Stimulated activated CD4-positive, alpha-beta T cell treated with anti-CD3 and anti-CD28 coated beads, TNF-alpha, amount 100 ng/mL, for 4 hours (primary cell): Measurements from ENCODE around the gene METRN.

Source experiments
- DNase-seq, 3 experiments: peaks; one replicate each; pipeline ENCODE4 v3.0.0-alpha.2; 2020; ENCODE audit warnings: low read depth in 3 of 3

METRN gene

DNA sequence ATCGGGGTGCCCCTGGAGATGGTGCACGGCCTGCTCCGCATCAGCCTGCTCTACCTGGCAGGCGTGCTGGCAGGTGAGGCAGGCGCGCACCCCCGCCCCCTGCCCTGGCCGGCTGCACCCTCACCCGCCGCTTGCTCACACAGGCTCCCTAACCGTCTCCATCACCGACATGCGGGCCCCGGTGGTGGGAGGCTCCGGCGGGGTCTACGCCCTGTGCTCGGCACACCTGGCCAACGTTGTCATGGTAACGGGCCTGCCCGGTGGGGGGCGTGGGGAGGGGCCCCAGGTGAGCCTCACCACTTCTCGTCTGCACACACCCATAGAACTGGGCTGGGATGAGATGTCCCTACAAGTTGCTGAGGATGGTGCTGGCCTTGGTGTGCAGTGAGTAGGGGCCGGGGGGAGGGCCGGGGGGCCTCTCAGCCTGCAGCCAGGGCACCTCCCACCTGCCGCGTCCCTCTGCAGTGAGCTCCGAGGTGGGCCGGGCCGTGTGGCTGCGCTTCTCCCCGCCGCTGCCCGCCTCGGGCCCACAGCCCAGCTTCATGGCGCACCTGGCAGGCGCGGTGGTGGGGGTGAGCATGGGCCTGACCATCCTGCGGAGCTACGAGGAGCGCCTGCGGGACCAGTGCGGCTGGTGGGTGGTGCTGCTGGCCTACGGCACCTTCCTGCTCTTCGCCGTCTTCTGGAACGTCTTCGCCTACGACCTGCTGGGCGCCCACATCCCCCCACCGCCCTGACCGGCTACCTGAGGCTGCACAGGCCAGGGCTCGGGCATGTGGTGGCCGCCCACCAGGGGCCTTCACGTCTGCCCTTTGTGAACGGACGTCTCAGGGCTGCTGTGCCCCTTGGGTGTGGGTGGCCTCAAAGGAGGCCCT is 37.4 kb upstream of the METRN start:
- DNase-seq: no peak

DNA sequence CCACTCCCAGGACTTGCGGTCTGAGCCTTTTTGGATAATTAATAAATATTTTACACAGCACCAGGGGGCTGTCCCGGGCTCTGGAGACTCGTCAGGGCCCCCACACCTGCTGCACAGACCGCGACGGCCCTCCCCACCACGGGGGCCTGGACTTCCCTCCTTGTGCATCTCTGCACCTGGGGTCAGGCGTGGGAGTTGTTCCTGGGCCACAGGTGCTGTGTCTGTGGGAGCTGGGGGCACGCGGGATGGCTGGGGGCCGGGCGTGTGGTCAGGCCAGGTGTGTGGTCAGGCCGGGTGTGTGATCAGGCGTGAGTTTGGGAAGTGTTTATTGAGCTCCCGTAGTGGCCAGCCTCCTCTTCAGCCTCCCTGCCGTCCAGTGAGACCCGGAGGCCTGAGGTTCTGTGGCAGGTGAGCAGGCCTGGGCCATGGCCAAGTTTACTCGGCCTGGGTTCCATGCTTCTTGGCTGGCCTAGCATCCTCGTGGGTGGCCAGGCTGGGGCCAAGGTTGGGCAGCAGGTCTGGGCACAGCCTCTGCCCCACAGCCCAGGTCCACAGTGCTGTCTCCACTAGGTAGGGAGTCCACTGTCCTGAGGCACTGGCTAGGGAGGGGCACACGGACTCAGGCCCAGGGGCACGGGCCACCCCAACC is 36.6 kb upstream of the METRN start:
- DNase-seq: no peak

DNA sequence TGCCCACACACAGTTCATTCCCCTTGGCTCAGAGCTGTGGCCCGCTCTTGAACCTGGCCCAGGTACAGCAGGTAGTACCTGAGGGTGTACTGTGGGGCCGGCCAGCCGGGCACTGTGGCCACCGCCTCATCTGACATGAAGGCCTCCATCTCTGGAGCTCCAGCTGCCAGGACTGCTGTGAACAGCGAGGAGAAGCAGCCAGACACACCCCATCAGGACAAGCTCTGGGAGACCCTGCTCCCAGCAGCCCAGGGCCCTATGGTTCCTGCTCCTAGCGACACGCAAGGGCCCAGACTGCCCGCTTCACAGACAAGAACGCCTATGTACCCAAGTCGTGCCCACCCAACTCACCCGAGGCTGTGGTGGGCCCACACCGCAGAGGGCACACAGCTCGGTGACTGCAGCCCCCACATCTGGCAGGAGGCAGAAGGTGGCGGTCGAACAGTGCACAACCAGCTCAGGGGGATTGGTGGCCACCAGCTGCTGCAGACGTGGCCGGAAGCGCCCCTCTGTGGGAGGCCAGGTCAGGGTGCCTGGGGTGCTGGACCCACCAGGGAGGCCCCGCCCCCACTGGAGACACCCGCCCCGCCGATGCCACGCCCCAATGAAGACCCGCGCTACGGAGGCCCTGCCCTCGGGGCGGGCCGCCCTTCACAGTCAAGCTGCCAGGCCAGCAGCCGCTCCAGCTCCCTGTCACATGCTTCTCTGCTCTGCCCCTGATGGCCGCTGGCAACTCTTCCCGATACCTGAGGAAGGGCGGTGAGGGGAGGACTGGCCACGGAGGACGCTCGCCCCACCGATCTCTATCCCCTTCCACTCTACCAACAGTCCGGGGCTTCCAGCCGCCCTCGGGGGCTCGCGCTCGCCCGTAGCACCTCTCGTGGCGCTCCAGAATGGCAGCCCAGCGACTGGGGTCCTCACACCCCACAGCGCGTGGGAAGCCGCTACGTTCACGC is 35.8 kb upstream of the METRN start:
- peak in 1 of 3 experiments; percentile 40 for DNase-seq

DNA sequence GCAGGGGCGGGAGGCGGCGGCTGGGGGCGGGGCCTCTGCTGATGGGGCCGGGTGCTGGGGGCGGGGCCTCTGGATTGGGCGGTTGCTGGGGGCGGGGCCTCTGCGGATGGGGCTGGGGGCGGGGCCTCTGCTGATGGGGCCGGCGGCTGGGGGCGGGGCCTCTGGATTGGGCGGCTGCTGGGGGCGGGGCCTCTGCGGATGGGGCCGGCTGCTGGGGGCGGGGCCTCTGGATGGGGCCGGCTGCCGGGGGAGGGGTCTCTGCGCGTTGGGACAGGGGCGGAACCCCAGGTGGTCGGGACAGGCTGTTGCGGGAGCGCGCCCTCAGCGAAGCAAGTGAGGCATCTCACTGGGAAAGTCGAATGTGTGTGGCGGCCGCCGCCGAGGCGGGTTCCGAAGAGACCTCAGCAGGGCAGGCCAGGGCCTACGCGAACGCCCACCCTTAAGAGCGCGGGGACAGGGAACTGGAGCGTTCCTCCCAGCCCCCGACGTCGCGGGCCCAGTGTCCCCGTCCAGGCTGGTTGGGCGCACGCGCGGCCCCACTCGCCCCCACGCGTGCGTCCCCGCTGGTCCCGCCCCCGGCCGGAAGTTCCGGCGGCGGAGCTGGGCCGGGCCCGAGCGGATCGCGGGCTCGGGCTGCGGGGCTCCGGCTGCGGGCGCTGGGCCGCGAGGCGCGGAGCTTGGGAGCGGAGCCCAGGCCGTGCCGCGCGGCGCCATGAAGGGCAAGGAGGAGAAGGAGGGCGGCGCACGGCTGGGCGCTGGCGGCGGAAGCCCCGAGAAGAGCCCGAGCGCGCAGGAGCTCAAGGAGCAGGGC is 34.9 kb upstream of the METRN start, which contains the start of gene STUB1:
TSS of gene STUB1 (plus strand) at position 597 of the 811 bp plus-strand sequence. CDS start at position 713, 116 bp downstream.
- peak; percentile 85 for DNase-seq

DNA sequence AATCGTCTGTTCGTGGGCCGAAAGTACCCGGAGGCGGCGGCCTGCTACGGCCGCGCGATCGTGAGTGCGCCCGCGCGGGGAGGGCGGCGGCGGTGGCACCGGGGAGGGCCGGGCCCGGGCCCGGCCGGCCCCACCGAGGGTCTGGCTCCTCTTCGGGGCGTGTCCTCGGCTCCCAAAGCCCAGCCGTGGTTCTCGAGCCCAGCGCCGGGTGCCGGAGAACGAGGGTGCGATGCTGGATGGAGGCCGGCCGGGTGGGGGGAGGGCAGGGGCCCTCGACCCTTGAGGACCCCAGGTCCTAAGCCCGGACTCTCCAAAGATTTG is 34.3 kb upstream of the METRN start:
- no peak for DNase-seq

DNA sequence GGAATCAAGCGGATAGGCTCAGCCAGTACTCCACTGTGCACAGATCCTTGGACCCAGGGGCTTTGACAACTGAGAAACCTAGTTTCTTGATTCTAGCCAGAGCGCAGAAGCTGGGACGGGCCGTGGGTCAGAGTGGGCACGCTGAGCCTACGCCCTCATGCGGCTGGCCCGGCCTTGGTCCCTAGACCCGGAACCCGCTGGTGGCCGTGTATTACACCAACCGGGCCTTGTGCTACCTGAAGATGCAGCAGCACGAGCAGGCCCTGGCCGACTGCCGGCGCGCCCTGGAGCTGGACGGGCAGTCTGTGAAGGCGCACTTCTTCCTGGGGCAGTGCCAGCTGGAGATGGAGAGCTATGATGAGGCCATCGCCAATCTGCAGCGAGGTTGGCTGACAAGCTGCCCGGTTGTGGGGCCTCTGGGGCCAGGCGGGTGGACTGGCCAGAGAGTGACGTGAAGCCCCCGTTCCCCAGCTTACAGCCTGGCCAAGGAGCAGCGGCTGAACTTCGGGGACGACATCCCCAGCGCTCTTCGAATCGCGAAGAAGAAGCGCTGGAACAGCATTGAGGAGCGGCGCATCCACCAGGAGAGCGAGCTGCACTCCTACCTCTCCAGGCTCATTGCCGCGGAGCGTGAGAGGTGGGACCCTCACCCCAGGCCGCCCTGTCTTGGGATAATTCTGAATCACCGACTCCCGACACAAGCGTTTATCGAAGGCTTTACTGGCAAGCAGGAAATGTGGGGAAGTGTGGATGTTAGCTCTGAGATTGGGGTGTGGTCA is 33.8 kb upstream of the METRN start:
- no peak for DNase-seq

DNA sequence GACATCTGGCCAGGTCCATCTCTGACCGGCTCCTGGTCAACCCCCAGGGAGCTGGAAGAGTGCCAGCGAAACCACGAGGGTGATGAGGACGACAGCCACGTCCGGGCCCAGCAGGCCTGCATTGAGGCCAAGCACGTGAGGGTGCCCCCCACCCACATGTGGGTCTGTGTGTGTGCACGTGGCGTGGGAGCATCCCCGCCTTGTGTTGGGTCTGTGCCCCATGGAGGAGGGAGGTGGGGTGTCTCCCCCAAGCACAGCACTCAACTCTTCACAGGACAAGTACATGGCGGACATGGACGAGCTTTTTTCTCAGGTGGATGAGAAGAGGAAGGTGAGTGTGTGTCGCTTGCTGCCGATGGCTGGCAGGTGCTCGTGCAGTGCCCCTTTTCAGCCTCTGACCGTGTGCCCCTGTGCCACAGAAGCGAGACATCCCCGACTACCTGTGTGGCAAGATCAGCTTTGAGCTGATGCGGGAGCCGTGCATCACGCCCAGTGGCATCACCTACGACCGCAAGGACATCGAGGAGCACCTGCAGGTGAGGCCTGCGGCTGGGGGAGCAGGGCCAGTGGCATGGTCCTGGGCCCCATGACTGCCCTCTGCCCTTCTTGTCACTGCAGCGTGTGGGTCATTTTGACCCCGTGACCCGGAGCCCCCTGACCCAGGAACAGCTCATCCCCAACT is 33.0 kb upstream of the METRN start:
- no peak for DNase-seq

DNA sequence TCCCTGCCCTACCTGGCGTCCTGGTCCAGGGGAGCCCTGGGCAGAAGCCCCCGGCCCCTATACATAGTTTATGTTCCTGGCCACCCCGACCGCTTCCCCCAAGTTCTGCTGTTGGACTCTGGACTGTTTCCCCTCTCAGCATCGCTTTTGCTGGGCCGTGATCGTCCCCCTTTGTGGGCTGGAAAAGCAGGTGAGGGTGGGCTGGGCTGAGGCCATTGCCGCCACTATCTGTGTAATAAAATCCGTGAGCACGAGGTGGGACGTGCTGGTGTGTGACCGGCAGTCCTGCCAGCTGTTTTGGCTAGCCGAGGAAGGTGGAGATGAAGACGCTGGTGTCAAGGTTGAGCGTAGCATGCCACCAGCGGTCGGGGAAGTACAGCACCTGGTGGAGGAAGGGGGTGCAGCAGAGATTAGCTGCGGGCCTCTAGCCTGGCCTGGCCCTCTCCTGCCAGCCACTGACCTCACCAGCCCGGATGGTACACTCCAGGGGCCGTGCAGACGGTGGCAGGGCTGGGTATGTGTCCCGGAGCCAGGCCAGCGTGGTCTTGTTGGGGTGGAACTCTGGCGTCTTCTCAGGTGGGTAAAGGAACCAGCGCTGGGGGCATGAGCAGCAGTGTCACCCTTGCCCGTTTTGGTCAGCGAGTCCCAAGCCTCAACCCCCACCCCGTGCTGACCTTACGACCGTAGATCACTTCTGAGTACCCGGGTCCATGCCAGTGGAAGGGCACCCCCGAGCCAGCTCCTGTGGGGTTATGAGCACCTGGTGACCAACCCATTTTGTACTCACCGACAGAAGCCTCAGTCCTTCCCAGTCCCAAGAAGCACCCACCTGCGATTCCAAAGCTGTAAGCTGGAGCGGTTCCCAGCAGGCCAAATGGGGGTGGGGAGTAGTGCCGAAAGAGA is 32.2 kb upstream of the METRN start:
- DNase-seq: no peak

DNA sequence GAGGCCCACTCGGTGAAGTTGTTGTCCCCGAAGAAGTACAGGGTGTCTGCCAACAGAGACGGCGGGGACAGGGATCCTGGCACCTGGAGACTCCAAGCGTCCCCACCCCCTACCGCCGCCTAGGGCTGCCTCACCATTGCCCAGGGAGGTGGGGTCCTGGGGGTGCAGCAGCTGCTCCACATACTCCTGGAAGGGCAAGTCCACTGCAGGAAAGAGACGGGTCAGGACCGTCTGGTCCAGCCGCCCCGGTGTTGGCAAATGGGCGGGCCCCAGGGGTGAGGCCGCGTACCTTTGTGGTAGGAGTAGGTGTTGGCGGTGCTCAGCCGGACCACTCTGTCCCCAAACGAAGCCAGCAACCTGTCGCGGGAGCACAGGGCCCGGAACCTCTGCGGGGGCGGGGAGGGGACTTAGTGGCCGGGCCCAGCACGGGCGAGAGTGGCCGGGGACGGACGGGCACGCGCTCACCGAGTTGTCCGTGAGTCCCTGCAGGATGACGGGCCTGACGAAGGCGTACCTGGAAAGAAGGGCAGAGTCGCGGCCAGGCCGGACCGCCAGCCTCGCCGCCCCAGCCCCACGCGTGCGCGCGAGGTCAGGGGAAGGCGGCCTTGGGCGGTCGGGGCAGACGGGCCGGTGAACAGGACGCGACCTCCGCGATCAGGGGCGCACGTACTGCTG is 31.4 kb upstream of the METRN start:
- DNase-seq: no peak

DNA sequence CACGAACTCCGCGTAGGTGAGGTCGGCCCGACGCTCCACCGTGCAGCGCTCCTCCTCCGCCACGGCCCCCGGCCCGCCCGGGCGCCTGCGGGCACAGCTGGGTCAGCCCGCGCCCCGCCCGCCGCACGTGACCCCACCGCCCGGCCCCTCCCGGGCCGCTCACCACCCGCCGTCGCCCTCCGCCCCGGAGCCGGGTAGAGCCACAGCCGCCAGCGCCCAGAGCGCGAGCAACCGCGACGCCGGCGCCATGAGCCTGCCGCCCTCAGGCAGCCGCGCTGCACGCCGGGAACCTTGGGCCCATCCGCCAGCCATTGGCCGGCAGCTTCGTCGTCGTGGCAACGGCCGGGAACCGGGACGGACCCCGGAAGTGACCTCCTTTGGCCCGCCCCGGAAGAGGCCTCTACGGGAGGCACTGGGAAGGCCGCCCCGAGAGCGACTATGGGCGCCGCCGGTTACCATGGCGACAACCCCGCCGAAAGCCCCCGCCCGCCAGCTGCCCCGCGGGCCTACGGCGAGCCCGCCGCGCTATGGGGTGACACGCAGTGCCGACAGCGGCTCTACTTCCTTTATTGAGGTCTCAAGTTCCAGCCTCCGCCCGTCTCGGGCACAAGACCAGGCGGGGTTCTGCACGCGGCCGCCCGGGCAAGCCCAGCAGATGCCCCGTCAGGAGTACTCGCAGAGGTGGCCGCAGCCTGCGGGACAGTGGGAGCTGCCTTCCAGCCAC is 30.7 kb upstream of the METRN start, which contains the start of gene JMJD8:
TSS of gene JMJD8 (minus strand) at position 264 of the 724 bp plus-strand sequence. CDS start at position 249, 15 bp downstream.
- peak; percentile 92 to 95 (median 92) for DNase-seq

DNA sequence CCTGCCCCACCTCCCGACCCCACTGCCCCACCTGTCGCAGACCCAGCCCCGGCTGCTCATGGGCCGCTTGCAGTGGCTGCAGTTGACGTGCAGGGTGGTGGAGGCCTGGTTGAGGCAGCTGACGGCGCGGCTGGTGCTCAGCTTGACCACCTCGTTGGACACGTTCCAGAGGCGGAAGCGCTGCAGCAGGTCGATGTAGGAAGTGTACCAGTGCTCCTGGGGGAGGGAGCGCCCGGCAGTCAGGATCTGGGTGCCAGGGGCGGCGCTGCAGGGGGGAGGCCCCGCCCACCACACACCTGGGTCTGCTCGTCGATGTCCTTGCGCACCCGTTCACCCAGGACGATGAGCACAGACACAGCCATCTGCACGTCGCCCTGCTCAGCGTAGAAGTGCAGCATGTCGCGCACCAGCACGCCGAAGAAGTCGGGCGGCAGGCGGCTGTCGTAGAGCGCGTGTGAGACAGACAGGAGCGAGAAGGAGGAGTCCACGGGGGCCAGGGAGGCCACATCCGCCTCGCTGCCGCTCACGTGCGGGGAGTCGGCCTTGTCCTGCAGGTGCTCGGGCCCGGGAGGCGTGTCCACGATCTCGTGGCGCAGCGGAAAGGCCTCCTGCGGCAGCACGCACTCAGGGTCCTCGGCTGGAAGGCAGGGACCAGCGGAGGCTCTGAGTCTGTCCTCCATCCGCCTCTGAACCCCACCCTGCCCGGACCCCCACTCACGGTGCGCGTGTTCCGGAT is 29.8 kb upstream of the METRN start:
- no peak for DNase-seq

DNA sequence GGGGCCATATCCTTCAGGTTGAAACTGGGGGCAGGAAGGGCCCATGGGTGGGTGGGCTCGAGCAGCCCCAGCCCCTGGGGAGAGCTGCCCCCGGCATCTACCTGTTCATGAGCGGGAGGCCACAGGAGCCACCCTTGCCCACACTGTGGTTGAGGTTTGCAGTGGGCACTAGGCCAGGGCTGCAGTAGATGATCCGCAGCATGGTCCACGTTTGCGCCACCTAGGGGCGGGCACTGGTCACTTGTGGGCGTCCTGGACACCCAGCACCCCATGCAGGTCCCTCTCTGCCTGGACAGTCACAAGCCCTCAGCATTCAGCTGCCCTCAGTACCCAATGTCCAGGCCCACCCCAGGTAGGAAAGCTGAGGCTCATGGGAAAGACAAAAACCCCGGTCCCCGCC is 29.0 kb upstream of the METRN start:
- DNase-seq: no peak

DNA sequence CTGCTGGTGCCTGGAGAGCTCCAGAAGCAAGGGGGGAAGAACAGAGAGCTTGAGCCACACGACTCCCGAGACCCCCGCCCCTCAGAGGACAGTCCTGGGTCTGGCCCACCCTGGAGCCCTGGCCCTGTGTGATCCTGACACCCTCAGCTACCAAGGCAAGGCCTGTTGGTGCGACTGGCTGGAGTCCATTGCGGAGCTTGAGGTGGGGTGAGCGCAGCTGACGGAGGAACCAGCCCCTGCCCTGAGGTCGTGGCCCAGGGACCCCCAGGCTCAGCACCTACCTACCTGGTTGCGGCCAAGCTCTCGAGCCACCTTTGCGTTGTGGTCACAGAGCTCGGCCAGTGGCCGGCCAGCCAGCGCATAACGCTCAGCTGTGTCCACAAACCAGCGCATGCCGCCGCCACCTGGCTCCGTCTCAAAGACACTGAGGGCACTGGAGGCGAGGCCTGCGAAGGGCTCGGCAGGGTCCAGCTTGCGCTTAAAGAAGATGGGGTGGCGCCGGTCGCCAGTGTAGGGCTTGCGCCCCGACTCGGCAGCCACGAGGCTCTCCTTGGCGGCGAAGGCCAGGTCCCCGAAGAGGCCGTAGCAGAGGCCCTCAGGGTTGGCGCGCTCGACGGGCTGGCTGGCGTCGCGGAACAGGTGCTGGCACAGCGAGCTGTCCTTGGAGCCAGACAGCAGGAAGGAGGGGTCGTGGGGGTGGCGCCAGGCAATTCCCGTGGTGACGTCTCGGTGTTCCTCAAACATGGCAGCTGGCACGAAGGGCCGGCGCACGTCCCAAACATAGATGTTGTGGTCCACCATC is 28.3 kb upstream of the METRN start:
- DNase-seq: no peak

DNA sequence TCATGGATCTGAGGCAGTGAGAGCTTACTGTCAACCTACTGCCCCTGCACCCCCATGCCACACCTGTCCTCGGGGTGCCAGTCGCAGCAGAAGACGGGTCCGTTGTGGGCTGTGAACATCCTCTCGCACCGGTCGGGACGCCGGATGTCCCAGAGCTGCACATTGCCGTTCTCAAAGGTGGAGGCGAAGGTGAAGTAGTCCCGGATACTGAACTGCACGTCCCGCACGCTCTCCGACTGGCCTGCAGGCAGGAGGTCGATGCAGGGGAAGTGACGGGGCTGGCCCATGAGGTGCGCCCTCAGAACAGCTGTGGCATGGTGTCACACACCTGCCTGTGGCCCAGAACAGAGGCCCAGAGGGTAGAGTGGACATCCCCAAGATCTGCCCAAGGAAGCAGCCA is 27.4 kb upstream of the METRN start:
- DNase-seq: no peak

DNA sequence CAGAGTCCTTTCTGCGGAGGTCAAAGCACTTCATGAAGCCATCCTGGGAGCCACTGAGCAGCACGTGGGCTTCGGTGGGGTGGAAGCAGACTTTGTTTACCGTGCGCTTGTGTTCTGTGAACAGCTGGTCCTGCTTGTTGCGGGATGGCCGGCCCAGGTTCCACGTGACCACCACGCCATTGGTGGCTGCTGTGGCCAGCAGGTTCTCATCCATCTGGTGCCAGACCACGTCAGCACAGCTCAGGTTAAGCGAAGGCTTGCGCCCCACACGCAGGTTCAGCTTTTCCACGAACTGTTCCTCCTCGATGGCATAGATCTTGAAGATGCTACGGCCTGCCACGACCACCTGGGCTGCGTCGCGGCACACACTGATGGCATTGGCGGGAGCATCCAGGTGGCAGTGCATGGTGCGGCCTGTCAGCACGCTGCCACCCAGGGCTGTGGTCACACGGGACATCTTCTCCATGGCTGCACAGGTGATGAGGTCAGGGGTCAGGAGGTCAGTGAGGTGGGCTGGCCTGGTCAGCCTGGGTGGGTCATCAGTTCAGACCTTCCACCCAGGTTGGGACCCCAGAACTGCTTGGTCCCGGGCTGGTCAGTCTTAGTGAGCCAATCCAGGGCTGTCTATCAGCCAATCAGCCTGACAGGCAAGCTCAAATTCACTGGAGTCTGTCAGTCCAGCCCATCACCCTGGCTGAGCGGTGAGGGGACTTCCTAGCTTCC is 25.6 kb upstream of the METRN start:
- no peak for DNase-seq
